ENCODE data around the gene OGFR.

GRCh38 chr20:62794007-62794724 is 10.5 kb upstream of the OGFR start:
- TF ChIP-seq CTCF (IDR thresholded peaks at IDR 0.05): no peak
- no peak for TF ChIP-seq EZH2 (IDR thresholded peaks at IDR 0.05; ENCODE audit: borderline replicate concordance, insufficient read depth, low read depth, low read length, poor library complexity, severe bottlenecking)

Measured in B cell (primary cell).